GM19438 (cell line): ENCODE measurements around the gene CCDC192.
"Not testable (repeated sequence)": the region's sequence is repeated elsewhere in the genome, so short reads cannot be mapped to it uniquely, and the experiment has no call there.

ENCODE experiments used
- ATAC-seq: cut with Tn5 transposase; IDR thresholded peaks from one replicate; pipeline ENCODE4 v1.9.1; 2021; ENCODE audit warnings: low read depth; ENCODE audit not compliant: unreplicated experiment

Gene CCDC192

DNA sequence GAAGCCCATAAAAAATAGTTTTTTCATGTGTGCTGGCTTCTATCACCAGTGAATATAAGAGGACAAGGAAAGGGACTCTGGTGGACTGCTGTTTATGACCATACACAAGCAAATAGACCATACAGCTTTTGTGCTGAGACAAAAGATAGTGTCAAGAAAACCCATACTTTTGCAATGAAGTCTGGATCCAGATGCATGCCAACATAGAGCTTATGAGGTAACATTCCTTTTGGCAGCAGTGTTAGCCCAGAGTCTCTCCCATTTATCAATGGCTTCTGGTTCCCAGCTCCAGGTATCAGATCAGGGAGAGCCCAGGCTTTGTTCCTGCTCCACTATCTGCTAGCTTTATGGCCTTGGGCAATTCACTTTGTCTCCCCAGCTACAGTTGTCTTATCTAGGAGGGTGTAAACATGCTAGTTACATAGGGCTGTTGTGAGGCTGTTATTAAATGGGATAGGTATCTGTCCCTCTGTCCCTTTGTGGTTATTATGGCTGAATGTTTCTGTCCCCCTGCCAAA, 55.6 kb downstream of the CCDC192 start:
- no peak for ATAC-seq

DNA sequence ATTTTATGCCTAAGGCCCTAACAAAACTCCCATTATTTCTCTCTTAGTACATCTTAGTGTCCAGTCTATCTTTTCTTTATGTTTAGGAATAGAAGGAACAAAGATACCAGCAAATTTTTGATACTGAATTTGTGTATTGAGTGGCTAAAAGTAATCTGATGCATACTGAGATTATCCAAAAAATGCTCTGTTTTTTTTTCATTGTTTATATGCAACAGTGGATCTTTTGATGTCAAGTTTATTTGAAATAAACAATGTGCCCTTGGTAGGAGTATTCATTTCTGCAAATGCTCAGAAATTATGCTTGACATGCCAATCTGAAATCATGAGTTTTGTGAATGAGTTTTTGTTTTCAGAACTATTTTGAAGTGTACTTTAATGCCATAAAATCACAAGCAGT, 58.7 kb downstream of the CCDC192 start:
- no peak for ATAC-seq

DNA sequence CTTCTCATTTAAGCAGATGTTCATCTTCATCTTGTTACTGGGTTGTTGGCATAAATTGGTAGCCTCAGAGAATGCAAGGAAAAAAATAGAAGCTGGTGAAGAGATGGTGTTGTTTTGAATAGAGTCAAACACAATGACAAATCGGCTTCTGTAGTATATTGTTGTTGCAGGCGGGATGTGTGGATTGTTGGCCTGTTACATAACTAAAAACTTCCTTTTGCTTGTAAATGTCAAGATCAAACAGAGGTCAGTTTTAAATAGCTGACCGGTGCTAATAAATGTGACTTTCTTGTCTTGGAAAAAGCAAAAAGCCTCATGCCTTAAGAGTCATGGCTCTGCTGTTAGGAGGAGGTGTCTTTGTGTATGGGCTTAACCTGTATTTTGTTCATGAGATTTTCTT, 59.2 kb downstream of the CCDC192 start:
- ATAC-seq = no peak

DNA sequence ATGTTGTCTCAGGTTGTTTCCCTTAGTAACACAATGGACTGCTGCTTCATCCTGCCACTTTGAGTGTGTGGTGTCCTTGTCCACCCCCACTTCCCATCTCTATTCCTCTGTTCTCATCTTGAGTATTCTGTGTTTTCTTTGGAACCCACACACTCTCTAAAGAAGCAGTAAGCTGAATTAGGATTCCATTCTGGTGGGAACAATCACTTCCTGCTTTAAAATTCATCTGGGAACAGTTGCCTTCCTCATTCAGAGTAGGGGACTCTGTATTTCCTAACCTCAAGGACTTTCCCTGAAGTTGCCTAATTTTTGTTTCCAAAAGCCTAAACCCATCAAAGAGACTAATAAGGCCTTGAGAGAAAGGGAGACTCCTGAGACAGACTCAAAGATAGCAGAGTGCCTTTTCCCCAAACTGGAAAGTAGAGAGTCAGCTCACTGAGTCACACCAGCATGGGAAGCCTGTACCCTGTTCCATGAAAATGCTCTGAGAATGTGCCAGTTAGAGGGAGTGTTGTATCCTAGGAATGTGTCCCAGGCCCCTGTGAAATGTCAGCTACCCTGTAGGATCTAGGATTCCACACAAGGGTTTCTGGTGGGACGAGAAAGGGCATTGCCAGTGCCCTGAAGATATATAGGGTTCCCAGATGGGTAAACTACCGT, 63.6 kb downstream of the CCDC192 start:
- no peak for ATAC-seq

DNA sequence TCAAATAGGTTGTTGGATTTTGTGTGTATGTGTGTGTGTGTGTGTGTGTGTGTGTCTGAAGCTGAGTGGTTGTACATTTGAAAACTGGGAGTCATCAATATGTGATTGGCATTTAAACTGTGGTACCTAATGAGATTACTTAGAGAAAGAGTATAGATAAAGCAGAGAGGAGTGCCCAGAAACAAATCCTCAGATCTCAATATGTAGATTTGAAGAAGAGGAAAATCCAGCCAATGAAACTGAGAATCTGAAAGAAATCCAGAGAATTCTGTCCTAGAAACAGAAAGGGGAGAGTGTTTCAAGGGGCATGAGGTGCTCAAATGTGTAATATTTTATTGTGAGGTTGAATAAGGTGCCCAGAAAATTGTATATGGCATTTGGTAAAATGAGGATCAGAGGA, 66.2 kb downstream of the CCDC192 start:
- no peak for ATAC-seq

DNA sequence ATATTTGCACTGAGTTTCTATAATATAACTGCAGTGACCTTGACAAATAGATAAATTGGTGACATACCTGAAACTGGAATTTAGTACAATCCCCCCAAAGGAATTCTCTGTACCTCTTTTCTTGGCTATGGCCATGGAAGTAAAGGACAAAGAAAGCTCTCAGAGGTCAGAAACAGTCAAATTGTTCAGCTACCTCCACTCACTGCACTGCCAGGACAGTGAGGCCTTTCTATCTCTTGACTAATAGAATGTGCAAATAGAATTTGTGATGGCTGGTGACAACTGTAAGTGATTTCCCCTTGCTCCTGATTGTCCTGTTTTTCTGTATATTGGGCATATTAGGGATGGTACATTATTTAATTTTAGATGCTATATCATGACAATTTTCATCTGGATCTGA, 67.1 kb downstream of the CCDC192 start:
- ATAC-seq = no peak

DNA sequence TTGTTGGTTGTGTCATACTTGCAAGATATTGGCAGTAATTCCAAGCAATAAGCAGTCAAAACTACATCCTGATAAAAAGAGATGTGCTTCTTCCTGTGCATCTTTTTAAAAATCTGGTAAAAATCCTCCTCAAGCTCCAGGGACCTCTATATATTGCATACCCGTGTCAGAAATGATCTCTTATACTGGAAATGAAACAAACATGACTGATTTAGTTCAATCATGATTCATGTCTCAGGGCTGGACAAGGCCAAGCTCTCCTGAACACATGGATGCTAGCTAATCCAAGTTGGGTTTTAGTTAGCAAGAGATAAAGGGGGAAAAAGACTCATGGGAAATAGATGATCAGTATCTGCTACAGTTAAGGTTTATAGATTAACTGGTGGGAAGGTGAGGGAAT, 69.3 kb downstream of the CCDC192 start:
- no peak for ATAC-seq

DNA sequence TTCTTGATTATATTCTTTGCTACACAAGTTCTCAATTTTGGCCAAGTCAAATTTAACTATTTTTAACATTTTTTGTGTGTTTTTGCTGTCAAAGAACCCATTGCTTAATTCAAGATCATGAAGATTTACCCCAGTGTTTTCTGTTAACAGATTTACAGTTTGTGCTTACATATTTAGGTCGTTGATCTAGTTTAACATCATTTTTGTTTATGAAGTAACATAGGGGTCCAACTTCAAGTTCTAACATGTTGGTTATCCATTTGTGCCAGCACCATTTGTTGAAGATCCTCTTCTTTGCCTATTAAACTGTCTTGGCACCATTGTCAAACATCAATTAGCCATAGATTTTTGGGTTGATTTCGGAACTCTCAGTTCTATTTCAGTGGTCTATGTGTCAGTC, 71.0 kb downstream of the CCDC192 start:
- no peak for ATAC-seq

DNA sequence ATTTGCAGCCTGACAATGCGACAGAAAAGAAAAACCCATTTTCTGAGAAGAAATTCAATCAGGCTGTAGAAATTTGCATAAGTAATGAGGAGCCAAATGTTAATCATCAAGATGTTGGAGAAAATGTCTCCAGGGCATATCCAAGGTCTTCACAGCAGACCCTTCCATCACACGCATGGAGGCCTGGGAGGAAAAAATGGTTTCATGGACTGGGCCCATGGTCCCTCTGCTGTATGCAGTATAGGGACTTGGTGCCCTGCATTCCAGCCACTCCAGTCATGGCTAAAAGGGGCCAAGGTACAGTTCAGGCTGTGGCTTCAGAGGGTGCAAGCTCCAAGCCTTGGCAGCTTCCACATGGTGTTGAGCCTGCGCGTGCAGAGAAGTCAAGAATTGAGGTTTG, 73.3 kb downstream of the CCDC192 start:
- ATAC-seq = no peak

DNA sequence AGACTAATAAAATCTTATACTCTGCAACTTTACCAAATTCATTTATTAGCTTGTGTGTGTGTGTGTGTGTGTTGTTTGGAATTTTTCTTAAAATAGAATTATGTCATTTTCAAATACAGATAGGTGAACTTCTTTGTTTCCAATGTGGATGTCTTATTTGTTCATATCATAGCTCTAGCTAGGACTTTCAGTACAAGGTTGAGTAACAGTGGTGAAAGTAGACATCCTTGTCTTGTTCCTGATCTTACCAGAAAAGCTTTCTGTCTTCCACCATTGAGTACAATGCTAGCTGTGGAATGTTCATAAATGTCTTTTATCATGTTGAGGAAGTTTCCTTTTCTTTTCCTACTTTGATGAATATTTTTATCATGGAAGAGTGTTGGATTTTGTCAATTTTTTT, 74.8 kb downstream of the CCDC192 start:
- no peak for ATAC-seq

DNA sequence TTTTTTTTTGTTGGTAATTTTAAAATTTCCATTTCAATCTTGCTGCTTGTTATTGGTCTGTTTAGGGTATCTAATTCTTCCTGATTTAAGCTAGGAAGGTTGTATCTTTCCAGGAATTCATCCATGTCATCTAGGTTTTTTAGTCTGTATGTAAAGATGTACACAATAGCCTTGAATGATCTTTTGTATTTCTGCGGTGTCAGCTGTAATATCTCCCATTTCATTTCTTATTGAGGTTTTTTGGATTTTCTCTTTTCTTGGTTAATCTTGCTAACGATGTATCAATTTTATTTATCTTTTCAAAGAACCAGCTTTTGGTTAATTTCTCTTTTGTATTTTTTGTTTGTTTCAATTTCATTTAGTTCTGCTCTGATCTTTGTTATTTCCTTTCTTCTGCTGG, 79.3 kb downstream of the CCDC192 start:
- ATAC-seq = not testable (repeated sequence)

DNA sequence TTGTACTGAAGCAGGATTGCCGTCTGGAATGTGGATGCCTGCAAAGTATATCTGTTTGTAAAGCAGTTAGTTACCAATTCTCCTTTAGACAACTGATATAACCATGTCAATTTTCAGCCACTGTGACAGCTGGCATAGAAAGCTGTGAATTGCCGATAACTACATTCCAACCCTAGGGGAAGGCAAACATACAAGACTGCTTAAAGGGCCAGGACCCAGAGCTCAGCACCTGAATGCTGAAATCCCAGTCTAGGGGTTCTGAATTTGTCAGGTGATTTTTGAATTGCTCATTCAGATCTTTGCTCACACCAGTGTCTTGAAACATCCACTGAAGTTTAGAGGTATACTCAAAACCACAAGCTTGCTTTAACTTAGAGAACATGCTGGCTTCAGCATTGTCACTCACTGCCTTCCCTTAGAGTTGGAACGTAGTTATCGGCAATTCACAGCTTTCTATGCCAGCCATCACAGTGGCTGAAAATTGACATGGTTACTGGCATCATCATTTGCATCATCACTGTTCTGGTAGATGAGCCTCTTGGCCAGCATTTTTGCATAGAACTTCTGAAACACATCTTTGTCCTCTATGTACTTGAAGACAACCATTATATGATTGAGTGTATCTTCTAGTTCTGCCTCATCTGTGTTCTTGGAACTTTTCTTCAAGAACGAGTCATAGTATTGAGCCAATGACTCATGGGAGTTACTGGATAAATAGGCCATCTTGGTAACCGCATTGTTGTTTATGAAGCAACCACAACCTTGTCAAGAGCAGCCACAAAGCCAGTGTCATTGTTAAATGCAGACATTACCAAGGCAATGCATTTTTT, 82.1 kb downstream of the CCDC192 start:
- peak; percentile 79 for ATAC-seq

DNA sequence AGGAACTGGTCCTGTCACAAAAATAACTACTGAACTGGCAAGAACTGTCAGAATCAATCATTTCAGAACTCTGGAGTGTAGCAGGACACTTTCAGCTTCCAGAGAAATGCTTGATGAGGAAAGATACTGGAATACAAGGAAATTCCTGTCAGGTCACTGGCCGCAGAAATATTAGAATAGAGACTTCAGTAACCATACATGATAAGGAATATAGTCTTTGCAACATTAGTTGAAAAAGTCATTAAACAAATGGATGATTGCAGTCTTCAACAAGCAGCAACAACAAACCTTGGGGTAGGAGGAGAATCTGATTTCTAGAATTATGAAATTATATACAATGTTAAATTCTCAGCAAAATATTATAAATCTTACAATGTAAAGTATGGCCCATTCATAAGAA, 88.2 kb downstream of the CCDC192 start:
- ATAC-seq = no peak

DNA sequence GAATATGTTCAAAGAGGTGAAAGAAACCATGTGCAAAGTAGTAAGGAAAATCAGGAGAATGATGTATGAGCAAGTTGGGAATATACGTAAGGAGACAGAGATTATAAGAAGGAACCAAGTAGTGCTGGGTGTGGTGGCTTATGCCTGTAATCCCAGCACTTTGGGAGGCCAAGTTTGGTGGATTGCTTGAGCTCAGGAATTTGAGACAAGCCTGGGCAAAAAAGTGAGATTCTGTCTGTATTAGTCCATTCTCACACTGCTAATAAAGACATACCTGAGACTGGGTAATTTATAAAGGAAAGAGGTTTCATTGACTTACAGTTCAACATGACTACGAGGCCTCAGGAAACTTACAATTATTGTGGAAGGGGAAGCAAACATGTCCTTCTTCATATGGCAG, 88.7 kb downstream of the CCDC192 start:
- not testable (repeated sequence) for ATAC-seq

DNA sequence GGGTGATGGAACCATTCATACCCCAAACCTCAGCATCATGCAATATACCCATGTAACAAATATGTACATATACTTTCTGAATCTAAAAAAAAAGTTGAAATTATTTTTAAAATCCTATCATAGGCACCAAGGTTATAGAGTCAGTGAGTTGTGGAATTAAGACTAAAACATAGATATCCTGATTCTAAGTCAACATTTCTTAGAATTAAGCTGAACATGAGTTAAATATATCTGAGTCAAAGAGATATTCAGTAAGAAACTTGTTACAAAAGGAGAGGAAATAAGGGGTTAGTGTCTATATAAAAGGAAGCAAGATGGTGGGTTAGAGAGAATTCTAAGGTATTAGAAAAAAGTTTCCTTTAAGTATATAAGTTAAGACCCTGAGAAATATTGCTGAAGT, 89.9 kb downstream of the CCDC192 start:
- ATAC-seq = no peak

DNA sequence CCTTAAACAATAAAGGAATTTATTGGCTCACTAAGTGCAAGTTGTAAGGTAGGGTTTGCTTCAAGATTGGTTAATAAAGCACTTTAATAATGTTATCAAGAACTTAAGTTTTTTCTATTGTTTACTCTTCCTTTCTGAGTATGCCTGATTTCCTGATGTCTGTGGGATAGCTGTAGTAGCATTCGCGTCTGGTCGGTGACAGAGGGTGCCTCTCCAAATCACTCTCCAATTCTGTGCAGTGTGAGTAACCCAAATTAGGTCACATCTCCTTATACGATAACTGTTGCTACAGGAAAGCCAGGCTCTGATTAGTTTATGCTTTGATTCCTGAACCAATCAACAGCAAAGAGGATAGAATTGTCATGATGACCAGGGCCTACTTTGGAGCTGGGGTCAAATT, 90.7 kb downstream of the CCDC192 start:
- ATAC-seq = no peak

DNA sequence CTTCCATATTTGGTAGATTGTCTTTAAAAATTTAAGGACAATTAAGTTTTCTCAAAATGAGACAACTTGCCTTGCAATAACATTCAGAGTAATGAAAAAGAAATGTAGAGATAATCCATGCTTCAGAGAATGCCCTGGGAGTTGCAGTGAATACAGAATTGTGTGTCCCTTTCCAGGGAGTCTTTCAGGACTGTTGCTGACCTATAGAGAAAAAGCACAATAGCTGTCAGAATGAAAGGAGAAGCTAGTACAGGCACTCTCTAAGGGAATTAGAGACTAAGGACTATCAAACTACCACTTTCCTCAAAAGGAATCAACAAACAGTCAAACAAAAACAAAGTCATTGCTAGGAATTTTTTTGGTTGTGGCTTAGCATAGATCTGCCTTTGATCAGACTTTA, 93.0 kb downstream of the CCDC192 start:
- no peak for ATAC-seq

DNA sequence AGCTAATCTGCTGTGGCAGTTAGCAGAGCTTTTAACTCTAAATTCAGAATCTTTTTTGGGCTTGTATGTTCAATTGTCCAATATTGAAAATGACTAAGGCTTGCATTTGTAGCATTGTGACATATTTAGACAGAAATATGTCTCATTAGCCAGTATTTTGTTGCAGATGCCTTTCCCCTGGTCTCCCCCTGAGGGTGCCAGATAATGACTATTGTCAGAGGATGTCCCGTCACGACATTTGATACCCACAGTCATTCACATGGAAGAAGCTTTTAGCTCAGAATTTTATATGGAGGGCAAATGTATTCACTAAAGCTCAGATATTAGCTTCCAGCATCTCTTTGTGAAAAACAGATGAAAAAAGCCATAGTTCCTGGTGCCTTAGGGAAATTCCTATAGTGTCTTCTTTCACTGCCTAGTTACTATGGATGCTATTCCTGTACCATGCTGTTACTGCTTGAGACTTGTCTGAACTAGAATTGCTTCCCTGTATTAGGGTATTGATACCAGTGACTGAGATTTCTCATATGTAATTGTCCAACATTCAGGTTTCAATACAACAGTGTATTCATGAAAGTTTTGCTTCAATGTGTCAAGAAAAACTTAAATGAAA, 96.2 kb downstream of the CCDC192 start:
- no peak for ATAC-seq

DNA sequence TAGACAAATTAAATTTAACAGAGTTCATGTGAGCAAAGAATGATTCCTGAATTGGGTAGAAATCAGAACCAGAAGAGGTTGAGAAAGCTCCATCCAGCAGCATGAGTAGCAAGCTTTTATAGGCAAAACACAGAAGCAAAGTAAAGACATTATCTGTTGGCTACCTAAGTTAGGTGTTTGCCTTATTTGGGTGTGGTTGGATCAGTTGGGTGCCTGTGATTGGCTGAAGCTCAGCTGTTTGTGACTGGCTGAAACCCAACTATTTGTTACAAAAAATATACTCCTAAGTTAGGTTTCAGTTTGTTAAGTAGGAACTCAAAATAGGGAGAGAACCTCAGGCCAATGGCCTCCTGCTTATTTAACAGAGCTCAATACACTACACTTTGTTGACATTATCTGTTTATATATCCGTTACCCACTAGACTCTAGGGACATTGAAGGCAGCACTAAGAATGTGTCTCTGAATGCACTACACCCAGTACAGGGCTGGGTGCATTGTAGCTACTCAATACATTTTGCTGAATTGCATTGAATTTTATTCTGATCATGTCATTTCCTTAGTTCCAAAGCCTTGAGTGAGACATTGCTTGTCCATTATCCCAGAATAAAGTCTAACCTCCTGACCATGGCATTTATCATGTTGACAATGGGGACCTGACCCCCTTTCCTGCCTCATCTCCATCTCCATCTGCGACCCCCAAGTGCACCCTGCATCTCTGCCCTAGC, 98.7 kb downstream of the CCDC192 start:
- ATAC-seq = no peak

DNA sequence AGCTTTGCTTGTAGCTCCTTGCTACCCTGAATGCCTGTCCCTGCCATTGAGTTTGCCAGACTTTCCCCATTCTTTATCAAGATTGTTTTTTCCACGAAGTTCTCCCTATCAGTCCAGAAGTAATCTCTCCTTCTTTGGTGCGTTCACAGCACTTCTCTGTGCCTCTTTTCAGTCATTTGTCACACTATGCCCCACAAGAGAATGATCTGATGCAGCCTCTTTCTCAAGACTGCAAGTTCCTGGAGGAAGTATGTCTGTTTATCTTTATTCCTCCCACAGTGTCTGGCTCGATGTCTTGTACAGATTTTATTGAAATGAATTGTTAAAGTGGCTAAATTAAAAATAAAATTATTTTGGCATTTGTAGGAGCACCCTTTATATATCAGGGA, 99.3 kb downstream of the CCDC192 start:
- ATAC-seq = no peak

DNA sequence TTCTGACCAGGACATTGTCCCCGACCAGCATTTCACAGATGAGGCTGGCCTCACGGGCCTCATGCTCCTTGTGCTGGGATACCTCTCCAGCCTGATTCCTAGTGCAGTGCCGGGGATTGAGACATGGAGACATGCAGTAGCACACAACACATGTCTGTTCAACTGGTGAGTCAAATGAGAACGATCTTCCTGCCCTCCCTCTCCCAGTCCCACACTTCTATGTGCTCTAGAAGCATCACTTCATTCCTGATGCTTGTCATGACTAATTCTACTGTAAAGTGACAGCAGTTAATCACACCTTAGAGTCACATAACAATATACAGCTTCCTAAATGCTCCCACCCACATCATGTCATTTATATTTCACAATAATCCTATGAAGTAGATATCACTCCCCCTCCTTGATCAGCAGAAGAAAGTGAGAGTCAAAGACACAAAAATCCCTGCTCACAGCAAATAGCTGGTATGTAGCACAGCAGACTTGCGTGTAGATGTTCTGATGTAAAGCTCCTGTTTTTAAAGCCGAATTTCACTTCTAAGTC, 101.8 kb downstream of the CCDC192 start:
- no peak for ATAC-seq
